ENCODE measurements around the gene POLR2J2.
"Not testable (repeated sequence)": the region's sequence is repeated elsewhere in the genome, so short reads cannot be mapped to it uniquely, and the experiment has no call there.

- TF ChIP-seq, protein P1, sequence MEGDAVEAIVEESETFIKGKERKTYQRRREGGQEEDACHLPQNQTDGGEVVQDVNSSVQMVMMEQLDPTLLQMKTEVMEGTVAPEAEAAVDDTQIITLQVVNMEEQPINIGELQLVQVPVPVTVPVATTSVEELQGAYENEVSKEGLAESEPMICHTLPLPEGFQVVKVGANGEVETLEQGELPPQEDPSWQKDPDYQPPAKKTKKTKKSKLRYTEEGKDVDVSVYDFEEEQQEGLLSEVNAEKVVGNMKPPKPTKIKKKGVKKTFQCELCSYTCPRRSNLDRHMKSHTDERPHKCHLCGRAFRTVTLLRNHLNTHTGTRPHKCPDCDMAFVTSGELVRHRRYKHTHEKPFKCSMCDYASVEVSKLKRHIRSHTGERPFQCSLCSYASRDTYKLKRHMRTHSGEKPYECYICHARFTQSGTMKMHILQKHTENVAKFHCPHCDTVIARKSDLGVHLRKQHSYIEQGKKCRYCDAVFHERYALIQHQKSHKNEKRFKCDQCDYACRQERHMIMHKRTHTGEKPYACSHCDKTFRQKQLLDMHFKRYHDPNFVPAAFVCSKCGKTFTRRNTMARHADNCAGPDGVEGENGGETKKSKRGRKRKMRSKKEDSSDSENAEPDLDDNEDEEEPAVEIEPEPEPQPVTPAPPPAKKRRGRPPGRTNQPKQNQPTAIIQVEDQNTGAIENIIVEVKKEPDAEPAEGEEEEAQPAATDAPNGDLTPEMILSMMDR (IDR thresholded peaks at IDR 0.05) = not testable (repeated sequence)
- TF ChIP-seq POLR2A (IDR thresholded peaks at IDR 0.05) = not testable (repeated sequence)
Observed at GRCh38 chr7:102715718-102716117, 44.3 kb upstream of the POLR2J2 start.

All from gastroesophageal sphincter (tissue), 3 donors.